ENCODE results near the gene SLC45A3.
A peak's percentile ranks its signal among the peaks of the same experiment; 100 is the strongest.
"Not testable (repeated sequence)": the region's sequence is repeated elsewhere in the genome, so short reads cannot be mapped to it uniquely, and the experiment has no call there.

The SLC45A3 gene

GRCh38 chr1:205680073-205680851 lies at the start of gene SLC45A3:
TSS of gene SLC45A3 (minus strand) at chr1:205680509. CDS start at chr1:205664656, 15,853 bp downstream.
- peak; percentile 23 for DNase-seq (ENCODE audit: low read depth)
- TF ChIP-seq CTCF (IDR thresholded peaks at IDR 0.05; ENCODE audit: low read length, missing control alignments) = no peak
- peak within 1 kb of the TSS; percentile 59 for H3K4me3 ChIP-seq (replicated peaks; ENCODE audit: low read depth, low read length)

- H3K4me3 ChIP-seq (replicated peaks; ENCODE audit: low read depth, low read length) = no peak overlapping the region
- TF ChIP-seq CTCF (IDR thresholded peaks at IDR 0.05; ENCODE audit: low read length, missing control alignments) = no peak
- no peak for DNase-seq (ENCODE audit: low read depth)
These were observed 46.4 kb upstream of the SLC45A3 start for GRCh38 chr1:205726619-205727125.

- no peak for TF ChIP-seq CTCF (IDR thresholded peaks at IDR 0.05; ENCODE audit: low read length, missing control alignments)
- no peak for DNase-seq (ENCODE audit: low read depth)
These were observed 45.2 kb upstream of the SLC45A3 start for GRCh38 chr1:205725514-205725913.

GRCh38 chr1:205720740-205721139 lies 40.4 kb upstream of the SLC45A3 start:
- not testable (repeated sequence) for DNase-seq (ENCODE audit: low read depth); H3K4me3 ChIP-seq (replicated peaks; ENCODE audit: low read depth, low read length)

More at GRCh38 chr1:205725514-205725913, 45.2 kb upstream of the SLC45A3 start:
- no peak overlapping the region for H3K4me3 ChIP-seq (replicated peaks; ENCODE audit: low read depth, low read length)

GRCh38 chr1:205719762-205720161 lies 39.5 kb upstream of the SLC45A3 start:
- TF ChIP-seq CTCF (IDR thresholded peaks at IDR 0.05; ENCODE audit: low read length, missing control alignments) = no peak
- DNase-seq (ENCODE audit: low read depth) = no peak
- H3K4me3 ChIP-seq (replicated peaks; ENCODE audit: low read depth, low read length) = no peak overlapping the region

- DNase-seq (ENCODE audit: low read depth) = no peak
- H3K4me3 ChIP-seq (replicated peaks; ENCODE audit: low read depth, low read length) = no peak overlapping the region
- no peak for TF ChIP-seq CTCF (IDR thresholded peaks at IDR 0.05; ENCODE audit: low read length, missing control alignments)
These were observed 38.7 kb upstream of the SLC45A3 start for GRCh38 chr1:205719015-205719414.

- TF ChIP-seq CTCF (IDR thresholded peaks at IDR 0.05; ENCODE audit: low read length, missing control alignments) = no peak
- DNase-seq (ENCODE audit: low read depth) = no peak
- H3K4me3 ChIP-seq (replicated peaks; ENCODE audit: low read depth, low read length) = no peak overlapping the region
These were observed 36.2 kb upstream of the SLC45A3 start for GRCh38 chr1:205716371-205717132.

Data from fibroblast of pulmonary artery (primary cell).